ENCODE data around the gene SOCS6.
"Not testable (repeated sequence)": the region's sequence is repeated elsewhere in the genome, so short reads cannot be mapped to it uniquely, and the experiment has no call there.

Gene SOCS6

DNA sequence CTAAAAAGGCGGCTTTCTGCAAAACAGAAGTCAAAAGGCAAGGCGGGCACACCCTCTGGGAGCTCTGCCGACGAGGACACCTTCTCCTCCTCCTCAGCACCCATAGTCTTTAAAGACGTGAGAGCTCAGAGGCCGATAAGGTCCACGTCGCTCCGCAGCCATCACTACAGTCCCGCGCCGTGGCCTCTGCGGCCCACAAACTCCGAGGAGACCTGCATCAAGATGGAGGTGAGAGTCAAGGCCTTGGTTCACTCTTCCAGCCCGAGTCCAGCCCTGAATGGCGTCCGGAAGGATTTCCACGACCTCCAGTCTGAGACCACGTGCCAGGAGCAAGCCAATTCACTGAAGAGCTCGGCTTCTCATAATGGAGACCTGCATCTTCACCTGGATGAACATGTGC is 36.1 kb downstream of the SOCS6 start:
- DNase-seq: no peak

DNA sequence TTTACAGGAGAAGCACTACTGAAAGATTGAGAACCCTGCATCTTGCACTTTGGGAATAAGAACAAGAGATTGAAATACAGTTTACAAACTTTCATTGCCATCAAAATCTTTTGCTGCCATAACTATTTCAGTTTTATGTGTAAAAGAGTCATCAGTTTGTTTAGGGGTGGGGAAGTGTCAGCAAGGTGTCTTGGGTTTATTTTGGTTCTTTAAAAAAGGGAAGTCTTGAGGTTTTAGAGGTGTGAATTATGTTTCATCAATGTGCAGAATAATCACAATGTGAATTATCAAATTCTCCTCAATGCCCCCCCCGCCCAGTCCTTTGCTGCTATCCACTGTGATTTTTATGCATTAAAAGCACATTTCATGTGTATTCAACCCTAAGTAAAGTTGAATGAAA is 37.4 kb downstream of the SOCS6 start:
- no peak for DNase-seq

GRCh38 chr18:70328169-70328568 is 39.3 kb downstream of the SOCS6 start:
- DNase-seq: no peak

DNA sequence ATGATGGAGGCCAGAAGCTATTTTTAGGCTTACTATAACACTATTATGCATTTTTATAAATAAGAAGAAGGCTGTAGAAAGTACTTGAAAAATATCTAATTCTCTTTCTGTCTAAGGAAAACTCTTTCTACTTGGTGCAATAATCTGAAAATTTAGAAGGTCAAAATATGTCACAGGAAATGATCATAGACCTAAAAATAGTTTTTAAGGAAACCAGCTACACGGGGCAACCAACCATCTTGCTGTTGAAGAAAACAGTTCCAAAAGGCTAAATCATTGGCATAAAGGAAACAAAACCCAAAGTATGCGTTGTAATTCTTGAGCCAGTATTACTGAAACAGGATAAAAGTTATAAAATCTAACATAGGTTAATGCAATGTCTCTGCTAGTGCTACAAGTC is 40.2 kb downstream of the SOCS6 start:
- DNase-seq: no peak

- no peak for DNase-seq
Measured at GRCh38 chr18:70330887-70331286, 42.0 kb downstream of the SOCS6 start.

DNA sequence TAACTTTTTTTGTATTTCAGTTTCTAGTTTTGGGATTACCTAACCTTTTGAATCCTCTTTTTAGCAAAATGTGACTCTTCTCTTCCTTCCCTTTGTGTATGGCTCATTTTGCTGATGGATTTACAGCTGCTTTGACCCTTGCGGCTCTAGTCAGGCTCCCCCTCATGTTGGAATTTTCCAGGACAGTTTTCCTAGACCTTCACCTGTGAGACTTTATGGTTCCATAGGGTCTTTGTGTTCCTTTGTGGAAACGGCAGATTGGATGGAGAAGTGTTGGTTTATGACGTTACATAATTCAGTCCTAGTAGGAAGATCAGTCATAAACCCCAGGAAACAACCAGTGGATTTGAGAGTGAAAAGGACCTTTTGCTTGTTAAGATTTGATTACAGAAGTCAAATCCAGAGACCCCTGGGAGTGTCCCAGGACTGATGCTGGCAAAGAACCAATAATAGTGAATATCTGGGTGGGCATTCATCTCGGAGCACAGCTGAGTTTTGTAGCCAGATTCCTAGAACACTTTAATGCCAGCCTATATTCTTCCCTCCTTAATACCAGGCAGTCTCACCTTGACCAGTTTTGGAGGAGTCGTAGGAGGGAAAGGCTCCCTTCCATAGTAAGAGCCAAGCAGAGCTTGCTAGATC is 42.7 kb downstream of the SOCS6 start:
- no peak for DNase-seq

DNA sequence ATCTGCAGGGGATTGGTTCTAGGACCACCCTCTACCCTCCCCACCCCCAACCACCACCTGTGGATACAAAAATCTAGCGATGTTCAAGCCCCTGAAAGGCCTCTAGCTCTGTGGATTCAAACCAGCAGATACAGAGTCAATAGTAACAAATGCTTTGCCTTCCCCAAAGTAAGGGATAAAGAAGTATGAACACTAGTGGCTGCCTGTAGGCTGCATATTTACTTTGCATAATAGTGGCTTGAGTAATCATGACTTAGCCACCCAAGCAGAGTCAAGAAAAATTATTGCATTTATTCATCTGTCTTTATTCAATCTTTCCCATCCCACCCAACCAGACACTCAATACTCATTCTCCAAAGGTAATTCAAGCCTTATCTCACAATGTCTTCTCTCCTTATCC is 43.8 kb downstream of the SOCS6 start:
- no peak for DNase-seq

DNA sequence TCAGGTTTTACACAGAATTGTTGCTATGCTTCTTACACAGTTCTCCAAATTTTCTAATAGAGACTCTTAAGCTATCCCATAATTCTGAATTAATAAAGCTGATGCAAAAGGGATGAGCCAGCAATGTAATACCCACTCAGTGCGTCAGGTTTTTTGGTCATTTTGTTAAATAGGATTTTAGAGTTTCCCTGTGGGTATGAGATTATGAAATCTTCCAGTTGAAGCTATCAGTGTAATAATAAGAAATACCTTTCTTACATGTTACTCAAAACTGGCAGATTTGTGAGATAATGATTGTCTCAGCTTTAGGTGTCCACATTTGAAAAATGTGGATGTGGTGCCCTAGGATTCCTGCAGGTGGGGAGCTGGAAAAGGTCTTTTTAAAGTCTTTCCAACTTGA is 44.5 kb downstream of the SOCS6 start:
- DNase-seq: no peak

- no peak for DNase-seq
Measured at GRCh38 chr18:70333757-70334156, 44.9 kb downstream of the SOCS6 start.

DNA sequence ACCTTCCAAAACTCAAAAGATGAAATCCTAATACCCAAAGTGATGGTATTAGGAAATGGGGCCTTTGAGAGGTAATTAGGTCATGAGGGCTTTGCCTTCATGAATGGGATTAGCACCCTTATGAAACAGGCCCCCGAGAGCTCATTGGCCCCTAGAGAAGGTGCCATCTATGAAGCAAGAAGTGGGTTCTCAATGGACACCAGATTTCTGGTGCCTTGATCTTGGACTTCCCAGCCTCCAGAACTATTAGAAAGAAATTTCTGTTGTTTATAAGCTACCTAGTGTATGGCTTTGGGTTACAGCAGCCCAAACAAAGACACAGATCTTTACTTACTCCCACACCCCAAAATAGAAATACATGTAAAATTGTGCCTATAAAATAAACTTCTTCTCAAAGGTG is 45.4 kb downstream of the SOCS6 start:
- DNase-seq: no peak

- no peak for DNase-seq
Measured at GRCh38 chr18:70334728-70335329, 46.0 kb downstream of the SOCS6 start.

DNA sequence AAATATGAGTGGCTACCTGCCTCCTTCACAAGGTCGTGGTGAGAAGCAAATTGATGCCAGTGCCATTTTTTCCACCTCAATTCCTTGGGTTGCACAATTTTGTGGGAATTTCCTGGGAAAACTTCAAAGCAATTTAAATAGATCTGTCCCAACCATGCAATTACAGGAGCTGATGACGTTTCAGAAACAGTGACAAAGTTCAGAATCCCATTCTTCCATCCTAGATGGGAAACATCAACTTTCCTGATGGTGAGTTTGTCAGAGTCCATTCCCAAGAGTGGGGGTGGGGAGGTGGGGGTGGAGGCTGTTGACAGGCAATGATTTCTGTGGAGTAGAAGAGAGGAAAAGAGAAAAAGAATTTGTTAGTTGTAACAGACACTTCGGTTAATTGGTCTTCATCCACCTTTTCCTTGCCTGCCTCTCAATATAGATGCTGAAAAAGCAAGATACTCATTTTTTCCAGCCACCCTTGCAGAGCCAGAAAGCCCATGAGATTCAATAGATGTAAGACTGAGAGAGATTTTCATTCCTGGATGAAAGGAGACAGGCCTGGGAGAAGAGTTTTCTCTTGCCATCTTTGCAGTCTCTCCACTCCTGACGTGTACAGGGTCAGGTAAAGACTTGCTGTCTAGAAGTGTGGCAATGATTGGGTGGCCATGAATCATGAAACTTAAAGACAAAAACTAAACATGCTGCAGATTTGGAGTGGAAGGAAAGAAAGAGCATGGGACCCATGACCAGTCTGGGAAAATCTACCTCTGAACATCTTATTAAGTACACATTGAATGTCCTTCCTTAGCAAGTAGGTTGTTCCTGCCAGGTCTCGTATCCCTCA is 47.3 kb downstream of the SOCS6 start:
- no peak for DNase-seq

GRCh38 chr18:70337139-70337972 is 48.5 kb downstream of the SOCS6 start:
- DNase-seq: no peak

GRCh38 chr18:70338890-70339289 is 50.0 kb downstream of the SOCS6 start:
- DNase-seq: no peak

DNA sequence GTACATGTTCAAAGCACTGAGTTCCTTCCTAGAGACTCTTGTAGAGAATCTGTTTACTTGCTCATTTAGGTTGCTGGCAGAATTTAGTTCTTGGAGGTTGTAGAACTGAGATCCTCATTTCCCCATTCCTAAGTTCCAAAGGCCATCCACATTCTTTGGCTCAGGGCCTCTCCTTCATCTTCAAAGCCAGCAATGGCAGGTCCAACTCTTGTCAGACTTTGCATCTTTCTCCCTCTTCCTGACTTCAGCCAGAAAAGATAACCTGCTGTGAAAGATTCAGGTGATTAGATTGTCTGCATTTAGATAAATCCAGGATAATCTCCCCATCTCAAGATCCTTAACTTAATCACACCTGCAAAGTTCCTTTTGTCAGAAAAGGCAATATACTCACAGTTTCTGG is 51.1 kb downstream of the SOCS6 start:
- no peak for DNase-seq

- not testable (repeated sequence) for DNase-seq
Measured at GRCh38 chr18:70348481-70348880, 59.6 kb downstream of the SOCS6 start.

DNA sequence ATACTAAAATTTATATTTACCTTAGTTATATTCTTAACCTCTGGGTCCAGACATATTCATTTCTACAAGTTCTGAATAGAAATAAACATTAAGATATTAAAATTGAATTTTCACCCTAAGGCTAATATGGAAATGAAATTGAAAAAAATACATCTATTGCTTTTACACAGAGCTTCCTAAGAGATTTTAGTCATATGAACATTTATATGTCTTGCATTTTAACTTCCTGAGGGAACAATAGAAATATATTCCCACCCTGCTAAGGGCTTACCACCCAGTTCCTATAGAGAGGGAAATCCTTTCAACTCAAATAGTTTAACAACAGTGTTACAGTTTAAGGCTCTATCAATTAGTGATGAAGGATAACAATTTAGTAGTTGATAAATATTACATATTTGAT is 60.5 kb downstream of the SOCS6 start:
- DNase-seq: no peak

GRCh38 chr18:70354080-70354479 is 65.2 kb downstream of the SOCS6 start:
- no peak for DNase-seq

DNA sequence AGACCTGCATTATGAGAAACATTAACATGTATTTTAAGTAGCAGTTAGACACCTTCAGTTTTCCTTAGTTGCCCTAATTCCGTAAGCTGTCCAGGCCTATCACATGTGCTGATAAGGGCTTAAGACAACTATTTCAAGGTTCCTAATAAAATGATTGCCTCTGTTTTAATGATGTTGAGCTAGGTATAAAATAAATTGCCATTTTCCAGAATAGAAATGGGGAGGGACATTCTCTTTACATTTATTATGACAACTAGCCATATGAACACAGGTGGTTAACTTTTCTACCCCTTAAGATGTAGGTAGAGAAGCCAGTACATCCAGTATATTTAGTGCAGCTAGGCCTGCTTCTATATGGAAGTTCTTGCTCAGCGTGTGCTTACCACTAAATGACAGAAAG is 65.9 kb downstream of the SOCS6 start:
- no peak for DNase-seq

GRCh38 chr18:70355620-70356385 is 67.0 kb downstream of the SOCS6 start:
- DNase-seq: no peak

DNA sequence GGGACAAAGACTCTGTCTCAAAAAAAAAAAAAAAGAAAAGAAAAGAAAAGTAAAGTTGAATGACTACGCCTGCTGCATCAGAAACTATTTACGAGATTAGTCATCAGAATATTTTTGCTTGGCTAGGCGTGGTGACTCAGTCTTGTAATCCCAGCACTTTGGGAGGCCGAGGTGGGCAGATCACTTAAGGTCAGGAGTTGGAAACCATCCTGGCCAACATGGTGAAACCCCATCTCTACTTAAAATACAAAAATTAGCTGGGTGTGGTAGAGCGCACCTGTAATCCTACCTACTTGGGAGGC is 69.2 kb downstream of the SOCS6 start:
- DNase-seq: not testable (repeated sequence)

GRCh38 chr18:70359071-70359470 is 70.2 kb downstream of the SOCS6 start:
- no peak for DNase-seq

DNA sequence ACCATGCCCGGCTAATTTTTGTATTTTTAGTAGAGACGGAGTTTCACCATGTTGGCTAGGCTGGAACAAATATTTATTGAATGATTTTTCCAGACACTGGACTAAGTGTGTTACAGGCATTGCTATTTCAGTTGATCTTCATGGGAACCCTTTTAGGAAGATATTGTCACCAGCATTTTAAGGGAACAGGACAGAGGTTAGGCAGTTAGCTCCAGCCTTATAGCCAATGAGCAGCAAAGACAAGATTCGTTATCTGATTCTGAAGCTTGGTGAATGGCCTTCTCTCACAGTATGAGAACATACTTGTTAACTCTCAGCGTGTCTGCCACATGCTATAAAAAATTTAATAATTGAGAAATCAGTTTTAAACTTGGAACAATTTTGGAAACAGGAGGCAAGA is 73.4 kb downstream of the SOCS6 start:
- DNase-seq: no peak

Measured in NCI-H526 treated with DMSO at 0.1 percent for 48 hours (cell line).